ENCODE data around the gene FOXQ1.

DNA sequence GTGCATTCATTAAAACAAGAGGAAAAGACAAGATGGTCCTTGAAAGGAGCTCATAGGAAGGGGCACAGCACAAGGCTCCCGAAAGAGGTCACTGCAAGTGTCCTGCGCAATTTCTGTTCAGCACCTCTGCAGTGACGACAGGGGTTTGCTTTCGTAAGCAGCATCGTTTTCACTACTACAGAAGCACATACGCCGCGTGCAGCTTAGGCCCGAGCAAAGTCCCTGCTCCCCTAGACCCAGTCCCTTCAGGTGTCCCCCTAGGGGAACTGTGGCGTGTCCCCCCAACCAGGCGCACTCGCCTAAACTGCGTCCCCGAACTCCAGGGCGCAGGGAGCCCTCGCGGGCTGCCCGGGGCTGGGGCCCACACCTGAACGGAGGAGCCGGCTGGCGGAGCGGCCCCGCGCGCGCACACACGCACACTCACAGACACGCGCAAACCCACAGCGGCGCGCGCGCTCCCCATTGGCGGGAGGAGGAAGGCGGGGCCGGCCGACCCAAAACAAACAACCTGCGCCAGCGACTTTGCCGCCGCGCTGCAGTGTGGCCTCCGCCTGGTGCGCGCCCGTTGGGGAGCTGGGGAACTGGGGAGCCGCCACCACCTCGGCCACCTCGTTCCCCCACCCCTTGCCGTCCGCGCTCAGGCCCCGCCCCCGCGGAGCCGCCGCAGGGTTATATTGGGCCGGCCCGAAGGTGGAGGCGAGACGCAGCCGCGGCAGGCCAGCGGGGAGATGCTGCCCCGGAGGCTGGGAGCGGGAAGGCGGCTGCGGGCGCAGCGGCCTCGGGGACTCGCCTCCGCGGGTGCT lies at the start of gene FOXQ1:
- TF ChIP-seq, protein P1, sequence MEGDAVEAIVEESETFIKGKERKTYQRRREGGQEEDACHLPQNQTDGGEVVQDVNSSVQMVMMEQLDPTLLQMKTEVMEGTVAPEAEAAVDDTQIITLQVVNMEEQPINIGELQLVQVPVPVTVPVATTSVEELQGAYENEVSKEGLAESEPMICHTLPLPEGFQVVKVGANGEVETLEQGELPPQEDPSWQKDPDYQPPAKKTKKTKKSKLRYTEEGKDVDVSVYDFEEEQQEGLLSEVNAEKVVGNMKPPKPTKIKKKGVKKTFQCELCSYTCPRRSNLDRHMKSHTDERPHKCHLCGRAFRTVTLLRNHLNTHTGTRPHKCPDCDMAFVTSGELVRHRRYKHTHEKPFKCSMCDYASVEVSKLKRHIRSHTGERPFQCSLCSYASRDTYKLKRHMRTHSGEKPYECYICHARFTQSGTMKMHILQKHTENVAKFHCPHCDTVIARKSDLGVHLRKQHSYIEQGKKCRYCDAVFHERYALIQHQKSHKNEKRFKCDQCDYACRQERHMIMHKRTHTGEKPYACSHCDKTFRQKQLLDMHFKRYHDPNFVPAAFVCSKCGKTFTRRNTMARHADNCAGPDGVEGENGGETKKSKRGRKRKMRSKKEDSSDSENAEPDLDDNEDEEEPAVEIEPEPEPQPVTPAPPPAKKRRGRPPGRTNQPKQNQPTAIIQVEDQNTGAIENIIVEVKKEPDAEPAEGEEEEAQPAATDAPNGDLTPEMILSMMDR (conservative IDR thresholded peaks at IDR 0.05; ENCODE audit: low read length), result no peak
- no peak for TF ChIP-seq EZH2phosphoT487 (IDR thresholded peaks at IDR 0.05; ENCODE audit: borderline replicate concordance, low read depth, low read length)
